ENCODE data around the gene IGLL5.
"Not testable (repeated sequence)": the region's sequence is repeated elsewhere in the genome, so short reads cannot be mapped to it uniquely, and the experiment has no call there.

Gene IGLL5

DNA sequence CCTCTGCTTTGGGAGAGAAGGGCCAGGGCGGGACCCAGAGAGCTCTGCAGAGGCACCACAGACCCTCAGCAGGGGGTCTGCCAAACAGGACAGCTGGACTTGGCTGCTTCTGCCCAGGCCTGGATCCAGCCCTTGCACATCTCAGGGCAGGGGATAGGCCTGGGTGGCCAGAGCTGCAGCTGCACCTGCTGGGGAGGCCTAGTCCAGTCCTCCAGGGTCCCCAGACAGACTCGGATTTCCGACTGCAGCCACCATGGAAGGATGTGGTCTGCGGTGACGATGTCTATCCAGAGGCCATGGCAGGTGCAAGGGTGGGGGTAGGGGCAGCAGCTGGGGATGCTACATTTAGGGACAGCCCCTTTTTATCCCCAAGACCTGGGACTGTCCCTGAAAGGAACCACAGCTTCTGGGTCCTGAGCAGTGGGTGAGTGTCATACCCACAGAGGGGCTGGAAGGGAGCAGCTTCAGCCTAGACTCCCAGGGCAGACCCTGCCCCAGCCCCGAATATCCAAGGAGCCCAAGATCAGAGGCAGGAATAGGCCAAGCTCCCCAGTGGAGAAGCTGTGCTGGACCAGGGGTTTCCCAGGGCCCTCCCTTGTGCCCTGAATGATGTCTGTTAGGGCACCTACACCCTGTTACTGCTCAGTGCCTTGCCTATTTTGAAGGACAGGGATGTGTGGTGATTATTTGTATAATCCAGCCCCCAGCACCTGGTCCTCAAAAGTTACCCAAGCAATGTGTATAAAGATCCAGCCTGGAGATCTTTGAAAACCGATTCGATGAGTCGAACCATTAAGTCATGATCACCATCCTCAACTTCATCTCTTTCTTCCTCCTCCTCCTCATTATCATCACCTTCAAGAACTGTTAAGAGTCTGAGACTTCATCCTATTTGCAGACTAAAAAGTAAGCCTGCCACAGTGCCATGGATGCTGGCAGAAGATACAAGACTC lies 2.5 kb upstream of the IGLL5 start:
- DNase-seq: no peak

DNA sequence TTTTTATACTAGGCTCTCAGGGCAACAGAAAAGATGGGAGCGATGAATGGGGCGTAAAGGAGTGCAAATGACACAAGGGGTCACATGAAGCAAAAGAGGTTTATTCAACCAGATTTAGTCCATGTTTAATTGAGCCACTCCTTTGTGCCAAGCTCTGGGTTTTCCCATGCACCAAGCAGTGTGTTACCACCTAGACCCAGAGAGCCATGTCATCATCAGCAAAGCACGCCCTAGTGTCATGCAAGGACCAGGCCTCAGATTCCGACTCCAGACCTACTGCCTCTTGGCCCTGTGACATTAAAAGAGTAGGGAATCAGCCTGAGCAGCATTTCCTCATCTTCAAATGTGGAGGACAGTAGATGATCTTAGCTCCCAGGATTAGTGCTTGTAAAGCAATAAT lies 1.1 kb upstream of the IGLL5 start:
- no peak for DNase-seq

GRCh38 chr22:22888571-22889353 lies 1.1 kb downstream of the IGLL5 start:
- no peak for DNase-seq

GRCh38 chr22:22890085-22890484 lies 2.5 kb downstream of the IGLL5 start:
- DNase-seq: no peak

DNA sequence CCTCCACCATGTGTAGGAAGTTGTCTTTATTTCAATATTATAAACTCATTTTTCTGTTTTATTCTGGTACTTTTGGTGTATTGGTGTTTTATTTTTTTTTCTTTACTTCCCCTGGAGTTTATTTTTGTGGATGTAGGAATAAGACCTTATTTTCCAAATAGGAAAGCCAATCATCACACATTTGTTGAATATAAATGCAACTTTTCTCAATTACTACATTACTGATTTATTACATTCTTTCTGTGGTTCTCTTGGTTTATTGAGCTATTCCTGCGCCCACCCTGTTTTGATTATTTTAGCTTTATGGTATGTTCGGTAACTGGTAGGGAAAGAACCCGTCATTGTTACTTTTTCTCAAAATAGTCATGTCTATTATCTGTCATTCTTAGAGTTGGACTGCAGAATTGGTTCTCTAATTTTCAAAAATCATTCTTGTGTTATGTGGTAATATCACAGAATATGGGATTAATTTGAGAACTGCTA lies 3.6 kb downstream of the IGLL5 start:
- DNase-seq: no peak

DNA sequence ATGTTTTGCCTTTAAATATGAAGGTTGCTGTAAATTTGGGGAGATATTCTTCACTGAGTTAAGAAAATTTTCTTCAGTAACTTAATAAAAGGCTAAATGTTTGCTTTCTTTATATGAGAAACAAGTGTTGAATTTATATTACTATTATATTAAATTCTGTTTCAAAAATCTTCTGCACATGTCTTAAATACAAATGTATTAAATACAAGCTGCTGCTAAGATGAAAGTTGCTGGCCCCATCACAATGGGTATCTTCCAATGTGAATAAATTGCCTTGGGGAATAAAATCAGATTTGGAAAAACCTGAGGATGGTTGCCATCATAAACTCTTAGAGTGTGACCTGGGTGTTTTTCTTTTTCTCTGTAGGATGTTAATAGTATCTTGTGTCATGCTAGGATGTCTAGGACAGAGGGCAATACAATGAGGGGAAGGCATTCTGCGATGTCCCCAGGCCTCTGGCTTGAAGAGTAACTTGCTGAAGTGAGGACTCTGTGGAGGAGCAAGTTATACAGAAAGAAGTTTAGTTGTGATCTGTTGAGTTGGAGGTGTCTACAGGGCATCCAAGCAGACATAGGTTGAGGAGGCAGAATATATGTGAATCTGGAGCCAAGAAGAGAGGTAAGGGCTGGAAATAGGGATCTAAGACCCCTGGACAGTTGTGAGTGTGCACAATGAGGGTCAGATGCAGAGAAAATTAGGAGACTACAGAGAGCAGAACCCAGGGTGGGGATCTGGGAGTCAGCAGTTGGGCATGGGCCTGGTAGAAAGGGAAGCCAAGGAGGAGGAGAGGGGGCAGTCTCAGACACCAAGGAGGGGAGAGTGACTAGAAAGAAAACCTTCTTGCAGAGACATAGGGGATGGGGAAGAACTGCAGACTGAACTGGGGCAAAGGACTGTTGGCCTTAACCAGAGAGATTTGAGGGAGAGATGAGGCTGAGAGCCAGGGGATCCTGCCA lies 4.8 kb downstream of the IGLL5 start:
- no peak for DNase-seq

DNA sequence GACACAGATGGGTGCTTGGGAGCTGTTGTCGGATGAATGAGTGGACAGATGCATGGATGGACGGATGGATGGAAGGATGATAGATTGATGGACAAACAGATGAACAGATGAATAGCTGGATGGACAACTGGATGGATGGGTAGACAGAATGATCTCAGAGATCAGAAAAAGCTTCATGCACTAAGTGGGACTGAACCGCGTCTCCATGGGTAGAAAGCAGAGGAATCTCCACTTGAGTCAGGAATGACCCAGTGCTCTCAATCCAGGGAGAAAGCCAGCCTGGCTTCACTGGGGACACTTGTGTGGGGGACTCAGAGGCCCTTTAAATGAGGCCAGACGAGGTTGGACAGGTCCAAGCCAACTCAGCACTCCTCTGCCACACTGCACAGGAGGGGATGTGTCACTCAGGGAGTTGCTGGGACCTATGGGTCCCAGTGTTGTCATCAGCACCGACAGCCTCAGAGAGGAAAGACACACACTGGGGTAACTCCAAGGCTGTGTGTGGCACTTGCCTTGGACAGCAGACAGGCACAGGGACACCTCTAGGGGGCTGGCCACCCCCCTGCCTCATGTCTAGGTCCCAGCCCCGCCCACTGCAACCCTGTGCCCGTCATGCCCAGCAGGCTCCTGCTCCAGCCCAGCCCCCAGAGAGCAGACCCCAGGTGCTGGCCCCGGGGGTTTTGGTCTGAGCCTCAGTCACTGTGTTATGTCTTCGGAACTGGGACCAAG lies 5.6 kb downstream of the IGLL5 start:
- no peak for DNase-seq

DNA sequence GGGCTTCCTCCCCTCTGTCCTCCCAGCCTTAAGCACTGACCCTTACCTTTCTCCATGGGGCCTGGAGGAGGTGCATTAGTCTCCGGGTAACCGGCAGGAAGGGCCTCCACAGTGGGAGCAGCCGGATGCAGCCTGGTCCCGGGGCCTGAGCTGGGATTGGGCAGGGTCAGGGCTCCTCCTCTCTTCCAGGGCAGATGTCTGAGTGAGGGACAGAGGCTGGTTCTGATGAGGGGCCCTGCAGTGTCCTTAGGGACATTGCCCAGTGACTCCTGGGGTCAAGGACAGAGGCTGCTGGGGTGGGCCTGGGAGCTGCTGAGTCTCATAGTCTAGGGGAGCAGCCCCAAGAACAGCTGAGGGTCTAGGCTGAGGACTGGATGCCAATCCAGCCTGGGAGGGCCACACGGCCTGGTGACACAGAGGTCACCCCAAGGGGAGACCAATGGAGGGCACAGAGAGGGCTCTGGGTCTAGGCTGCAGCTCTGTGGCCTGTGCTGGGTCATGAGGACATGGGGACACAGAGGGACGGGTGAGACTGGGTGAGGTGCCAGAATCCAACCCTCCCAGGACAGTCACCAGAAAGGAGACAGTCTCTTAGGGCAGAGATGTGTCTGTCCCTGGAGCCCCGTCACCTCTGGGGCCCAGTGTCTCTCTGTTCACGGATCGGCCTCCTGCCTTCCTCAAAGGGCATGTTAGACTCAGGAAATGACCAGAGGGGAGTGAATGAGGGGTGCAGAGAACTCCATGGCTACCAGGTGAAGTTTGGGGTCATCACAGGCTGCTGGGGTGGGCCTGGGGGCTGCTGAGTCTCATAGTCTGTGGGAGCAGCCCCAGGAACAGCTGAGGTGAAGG lies 6.5 kb downstream of the IGLL5 start:
- DNase-seq: no peak

DNA sequence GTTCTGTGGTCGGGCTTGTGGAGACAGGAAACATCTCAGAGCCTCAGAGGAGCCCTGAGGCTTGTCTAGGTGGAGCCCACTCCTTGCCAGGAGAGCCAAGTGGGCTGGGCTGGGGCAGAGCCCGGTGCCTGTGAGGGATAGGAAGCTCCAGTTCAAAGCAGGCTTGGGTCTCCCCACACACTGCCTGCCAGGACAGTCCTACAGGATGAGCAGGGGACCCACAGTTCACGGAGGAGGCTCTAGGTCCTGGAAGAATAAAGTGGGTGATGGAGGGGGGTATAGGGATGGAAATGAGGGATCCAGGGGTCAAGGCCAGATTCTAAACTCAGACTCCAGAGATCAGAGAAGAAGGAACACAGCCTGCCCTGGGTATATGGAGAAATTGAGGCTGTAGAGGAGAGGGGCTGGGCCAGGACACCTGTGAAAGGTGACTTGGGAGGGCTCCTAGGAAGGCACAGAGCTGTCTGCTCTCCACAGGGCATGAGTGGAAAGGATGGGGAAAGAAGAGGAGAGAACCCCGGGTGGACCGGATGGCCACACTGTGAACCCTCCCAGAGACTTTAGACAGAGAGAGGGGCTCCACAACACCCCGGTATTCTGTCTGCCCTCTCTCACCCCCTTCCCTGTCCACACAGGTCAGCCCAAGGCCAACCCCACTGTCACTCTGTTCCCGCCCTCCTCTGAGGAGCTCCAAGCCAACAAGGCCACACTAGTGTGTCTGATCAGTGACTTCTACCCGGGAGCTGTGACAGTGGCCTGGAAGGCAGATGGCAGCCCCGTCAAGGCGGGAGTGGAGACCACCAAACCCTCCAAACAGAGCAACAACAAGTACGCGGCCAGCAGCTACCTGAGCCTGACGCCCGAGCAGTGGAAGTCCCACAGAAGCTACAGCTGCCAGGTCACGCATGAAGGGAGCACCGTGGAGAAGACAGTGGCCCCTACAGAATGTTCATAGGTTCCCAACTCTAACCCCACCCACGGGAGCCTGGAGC lies 7.4 kb downstream of the IGLL5 start:
- DNase-seq: no peak

DNA sequence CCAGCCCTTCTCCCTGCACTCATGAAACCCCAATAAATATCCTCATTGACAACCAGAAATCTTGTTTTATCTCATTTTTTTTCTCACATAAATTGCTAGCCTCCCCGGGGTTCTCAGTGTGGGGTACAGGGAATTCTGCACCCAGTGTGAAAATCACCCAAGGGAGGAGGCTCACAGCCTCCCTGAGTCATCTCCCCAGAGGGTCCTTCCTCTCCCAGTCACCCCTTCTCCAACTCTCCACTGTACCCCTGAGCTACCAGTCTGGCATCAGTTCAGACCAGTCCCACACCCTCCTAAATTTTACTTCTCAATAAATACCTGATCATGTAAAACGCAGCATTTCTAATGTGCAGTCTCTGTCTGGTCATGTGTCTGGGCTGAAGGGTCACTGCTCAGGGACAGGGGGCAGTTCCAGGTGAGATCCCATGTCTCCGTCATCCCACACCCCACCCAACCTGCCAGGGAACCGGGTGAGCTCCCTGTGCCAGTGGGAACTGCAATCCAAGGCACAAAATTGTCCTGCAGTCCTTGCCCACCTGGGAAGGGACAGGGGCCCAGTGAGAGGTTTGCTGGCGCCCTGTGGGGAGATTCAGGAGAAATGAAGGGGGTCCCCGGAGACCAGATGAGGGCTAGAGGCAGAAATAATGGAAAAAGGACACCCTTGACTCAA lies 8.3 kb downstream of the IGLL5 start:
- DNase-seq: no peak

- no peak for DNase-seq
These were observed 9.0 kb downstream of the IGLL5 start for GRCh38 chr22:22896601-22897000.

GRCh38 chr22:22897091-22897490 lies 9.5 kb downstream of the IGLL5 start:
- DNase-seq: no peak

- DNase-seq: no peak
These were observed 10.3 kb downstream of the IGLL5 start for GRCh38 chr22:22897947-22898346.

- DNase-seq: not testable (repeated sequence)
These were observed 10.9 kb downstream of the IGLL5 start for GRCh38 chr22:22898411-22898950.

DNA sequence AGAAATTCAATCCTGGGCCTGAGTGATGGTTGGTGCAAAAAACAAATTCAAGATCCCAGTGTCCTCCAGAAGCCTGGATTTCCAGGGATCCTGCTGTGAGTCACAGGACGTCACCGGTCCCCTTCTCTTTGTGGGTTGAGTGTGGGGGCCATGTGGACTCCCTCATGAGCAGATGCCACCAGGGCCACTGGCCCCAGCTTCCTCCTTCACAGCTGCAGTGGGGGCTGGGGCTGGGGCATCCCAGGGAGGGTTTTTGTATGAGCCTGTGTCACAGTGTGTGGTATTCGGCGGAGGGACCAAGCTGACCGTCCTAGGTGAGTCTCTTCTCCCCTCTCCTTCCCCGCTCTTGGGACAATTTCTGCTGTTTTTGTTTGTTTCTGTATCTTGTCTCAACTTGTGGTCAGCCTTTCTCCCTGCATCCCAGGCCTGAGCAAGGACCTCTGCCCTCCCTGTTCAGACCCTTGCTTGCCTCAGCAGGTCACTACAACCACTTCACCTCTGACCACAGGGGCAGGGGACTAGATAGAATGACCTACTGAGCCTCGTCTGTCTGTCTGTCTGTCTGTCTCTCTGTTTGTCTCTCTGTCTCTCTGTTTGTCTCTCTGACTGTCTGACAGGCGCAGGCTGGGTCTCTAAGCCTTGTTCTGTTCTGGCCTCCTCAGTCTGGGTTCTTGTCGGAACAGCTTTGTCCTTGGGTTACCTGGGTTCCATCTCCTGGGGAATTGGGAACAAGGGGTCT lies 11.9 kb downstream of the IGLL5 start:
- not testable (repeated sequence) for DNase-seq

GRCh38 chr22:22900527-22901205 lies 13.1 kb downstream of the IGLL5 start:
- not testable (repeated sequence) for DNase-seq

- no peak for DNase-seq
These were observed 14.1 kb downstream of the IGLL5 start for GRCh38 chr22:22901578-22902218.
